Keratinocyte (primary cell): Measurements from ENCODE around the gene FREM1. TPM values are rescaled to one million over a fixed set of nuclear protein-coding genes. Genes with fewer than 3 reads are reported as not detected.

Experiments
- DNase-seq: peaks from one replicate; pipeline ENCODE4 v3.0.0-alpha.2; 2011; ENCODE audit warnings: low read depth, missing footprints, low spot score
- FAIRE-seq: peaks from 2 replicates; lab custom pipeline; 2011; peaks lifted over from hg19 to GRCh38; lab: Jason Lieb, UNC
- H2AFZ ChIP-seq: 2 replicates; pipeline ENCODE4 v1.6.0; 2012; ENCODE audit warnings: low read length, control low read depth, inconsistent platforms; ENCODE audit not compliant: control insufficient read depth
- H3K27ac ChIP-seq: 2 replicates; pipeline ENCODE4 v1.5.1; 2011; ENCODE audit warnings: low read length; ENCODE audit not compliant: control insufficient read depth, insufficient read depth
- H3K27me3 ChIP-seq: 3 replicates; pipeline ENCODE4 v1.6.0; 2011; ENCODE audit warnings: low read length; ENCODE audit not compliant: control insufficient read depth, insufficient read depth; ENCODE audit errors: extremely low read depth
- H3K36me3 ChIP-seq, 2 experiments: 2 replicates in 1 of 2; 3 replicates in 1 of 2; pipeline ENCODE4 v1.5.1; 2011; ENCODE audit warnings: low read length in 2 of 2, mild to moderate bottlenecking in 1 of 2; ENCODE audit not compliant: control insufficient read depth in 2 of 2, insufficient read depth in 2 of 2; ENCODE audit errors: extremely low read depth in 1 of 2
- H3K4me1 ChIP-seq: 3 replicates; pipeline ENCODE4 v1.5.1; 2011; ENCODE audit warnings: low read length; ENCODE audit not compliant: control insufficient read depth, insufficient read depth; ENCODE audit errors: extremely low read depth
- H3K4me2 ChIP-seq: 3 replicates; pipeline ENCODE4 v1.6.0; 2011; ENCODE audit warnings: low read depth, low read length; ENCODE audit not compliant: control insufficient read depth, insufficient read depth; ENCODE audit errors: extremely low read depth
- H3K4me3 ChIP-seq, 3 experiments: fragments of 200-600 bp in 1 of 3; sonication (generic) in 1 of 3; 2 replicates in 2 of 3; 3 replicates in 1 of 3; pipeline ENCODE4 v1.5.1; 2011 to 2016; ENCODE audit warnings: low read length in 3 of 3, mild to moderate bottlenecking in 3 of 3, control low read depth in 2 of 3, inconsistent platforms in 1 of 3, low read depth in 1 of 3, mixed read lengths in 1 of 3, mixed run types in 1 of 3, moderate library complexity in 1 of 3; ENCODE audit not compliant: control insufficient read depth in 2 of 3, insufficient read depth in 2 of 3; ENCODE audit errors: extremely low read depth in 1 of 3
- H3K79me2 ChIP-seq: 2 replicates; pipeline ENCODE4 v1.6.0; 2012; ENCODE audit warnings: low read length; ENCODE audit not compliant: control insufficient read depth, insufficient read depth
- H3K9ac ChIP-seq: 3 replicates; pipeline ENCODE4 v1.6.0; 2011; ENCODE audit warnings: low read length; ENCODE audit not compliant: control insufficient read depth, insufficient read depth; ENCODE audit errors: extremely low read depth
- H3K9me1 ChIP-seq: 3 replicates; pipeline ENCODE4 v1.6.0; 2011; ENCODE audit warnings: low read length; ENCODE audit not compliant: control insufficient read depth, insufficient read depth; ENCODE audit errors: extremely low read depth
- H3K9me3 ChIP-seq: 2 replicates; pipeline ENCODE4 v1.5.1; 2012; ENCODE audit warnings: low read depth, low read length; ENCODE audit not compliant: control insufficient read depth
- H4K20me1 ChIP-seq: 3 replicates; pipeline ENCODE4 v1.6.0; 2011; ENCODE audit warnings: low read length; ENCODE audit not compliant: control insufficient read depth, insufficient read depth; ENCODE audit errors: extremely low read depth
- EZH2 ChIP-seq: IDR thresholded peaks from one replicate; pipeline ENCODE4 v1.6.1; 2012; ENCODE audit warnings: inconsistent platforms, mild to moderate bottlenecking, low read length, moderate library complexity
- dilution Hi-C: fragments of 300-500 bp; cut with MboI; formaldehyde crosslinking; loops from one replicate; pipeline ENCODE4 v1.7.0; 2020; ENCODE audit warnings: low sequenced_read_pairs; ENCODE audit not compliant: extremely low pct_ligation_motif_present
- polyA plus RNA-seq, 5 experiments: library from polyadenylated mRNA; depleted of rRNA in 3 of 5; stranded (reverse) in 3 of 5; stranded (forward) in 1 of 5; unstranded in 1 of 5; fragments of >200 nt; gene quantifications; 1 replicate in 1 of 5; 2 replicates in 3 of 5; 3 replicates in 1 of 5; pipeline versions ENCODE4 v1.2.1 to v1.2.3, GENCODE V29; 2011 to 2012; ENCODE audit warnings: missing spikeins in 2 of 5, low read depth in 1 of 5, low replicate concordance in 1 of 5
- TF ChIP-seq, protein P1 (sequence below), 3 experiments: IDR thresholded peaks in 1 of 3; conservative IDR thresholded peaks in 1 of 3; optimal IDR thresholded peaks in 1 of 3; 2 replicates in 2 of 3; 3 replicates in 1 of 3; pipeline versions ENCODE3 to v1.5.1; 2011; ENCODE audit warnings: low read length in 3 of 3, mild to moderate bottlenecking in 3 of 3, moderate library complexity in 2 of 3, control low read depth in 1 of 3, inconsistent platforms in 1 of 3; ENCODE audit not compliant: insufficient read depth in 2 of 3; ENCODE audit errors: extremely low read depth in 1 of 3

The FREM1 gene
- polyA plus RNA-seq, 1 donor (not counting 4 experiments of a cell fraction or from before 2014, with no cell fraction given) = under 0.01 TPM

DNA sequence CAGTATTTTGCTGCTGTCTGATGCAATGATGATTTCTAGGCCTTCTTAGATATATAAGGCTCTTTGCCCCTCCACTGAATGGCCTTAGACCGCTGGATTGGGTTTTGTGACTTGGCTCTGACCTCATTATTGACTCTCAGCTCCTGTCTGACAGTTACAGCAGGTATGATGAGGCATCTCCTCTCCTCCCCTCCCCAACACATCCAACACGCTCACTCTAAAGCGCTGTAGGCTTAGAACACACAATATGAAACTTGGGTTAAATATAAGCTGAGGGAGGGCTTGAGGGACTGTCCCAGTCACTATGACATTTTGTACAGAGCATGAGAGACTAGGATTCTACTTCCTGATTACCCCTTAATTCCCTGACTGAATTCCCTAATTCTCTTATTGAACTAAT lies 168.9 kb downstream of the FREM1 start:
- Histone ChIP-seq H4K20me1 (no peaks in the 10 kb centered on the region), H3K9me3 (no peaks in the 10 kb centered on the region), H3K27ac (no peak overlapping the region), H2AFZ (no peak overlapping the region), H3K4me3 (no peak overlapping the region), H3K27me3 (no peaks in the 10 kb centered on the region), H3K4me1 (peaks cover under 1% of the 10 kb centered on the region), H3K36me3 (no peaks in the 10 kb centered on the region), H3K79me2 (no peaks in the 10 kb centered on the region), H3K9me1 (no peaks in the 10 kb centered on the region), H3K4me2 (no peak overlapping the region), H3K9ac (no peak overlapping the region)
- FAIRE-seq = no peak
- dilution Hi-C loops = no loop called here
- no peak for DNase-seq
- no peak for TF ChIP-seq EZH2
- TF ChIP-seq, protein P1, sequence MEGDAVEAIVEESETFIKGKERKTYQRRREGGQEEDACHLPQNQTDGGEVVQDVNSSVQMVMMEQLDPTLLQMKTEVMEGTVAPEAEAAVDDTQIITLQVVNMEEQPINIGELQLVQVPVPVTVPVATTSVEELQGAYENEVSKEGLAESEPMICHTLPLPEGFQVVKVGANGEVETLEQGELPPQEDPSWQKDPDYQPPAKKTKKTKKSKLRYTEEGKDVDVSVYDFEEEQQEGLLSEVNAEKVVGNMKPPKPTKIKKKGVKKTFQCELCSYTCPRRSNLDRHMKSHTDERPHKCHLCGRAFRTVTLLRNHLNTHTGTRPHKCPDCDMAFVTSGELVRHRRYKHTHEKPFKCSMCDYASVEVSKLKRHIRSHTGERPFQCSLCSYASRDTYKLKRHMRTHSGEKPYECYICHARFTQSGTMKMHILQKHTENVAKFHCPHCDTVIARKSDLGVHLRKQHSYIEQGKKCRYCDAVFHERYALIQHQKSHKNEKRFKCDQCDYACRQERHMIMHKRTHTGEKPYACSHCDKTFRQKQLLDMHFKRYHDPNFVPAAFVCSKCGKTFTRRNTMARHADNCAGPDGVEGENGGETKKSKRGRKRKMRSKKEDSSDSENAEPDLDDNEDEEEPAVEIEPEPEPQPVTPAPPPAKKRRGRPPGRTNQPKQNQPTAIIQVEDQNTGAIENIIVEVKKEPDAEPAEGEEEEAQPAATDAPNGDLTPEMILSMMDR (optimal IDR thresholded peaks at IDR 0.05 in 1 of 3, IDR thresholded peaks at IDR 0.05 in 1 of 3, conservative IDR thresholded peaks at IDR 0.05 in 1 of 3; ENCODE audit: extremely low read depth in 1 of 3, insufficient read depth in 2 of 3, low read length in 3 of 3) = no peak

DNA sequence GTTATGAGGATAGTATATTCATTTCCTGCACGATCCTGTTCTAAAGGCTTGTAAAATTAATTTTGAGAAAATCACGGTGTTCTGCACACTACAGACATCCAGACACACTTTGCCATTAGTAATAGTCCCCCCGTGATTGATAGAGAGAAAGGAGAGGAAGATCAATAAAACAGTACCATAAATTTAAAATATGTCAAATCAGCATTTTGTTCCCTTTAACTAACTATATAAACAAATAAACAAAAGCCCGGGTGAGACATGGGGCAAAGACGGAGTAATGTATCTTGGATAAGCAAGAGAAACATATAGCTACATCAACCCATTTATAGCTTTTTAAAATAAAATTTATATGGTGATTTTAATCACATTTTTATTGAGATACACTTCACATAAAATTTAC lies 177.1 kb downstream of the FREM1 start:
- dilution Hi-C loops = no loop called here
- Histone ChIP-seq H4K20me1 (no peaks in the 10 kb centered on the region), H3K27ac (no peak overlapping the region), H3K4me2 (no peak overlapping the region), H3K79me2 (no peaks in the 10 kb centered on the region), H3K9ac (no peak overlapping the region), H3K9me3 (no peaks in the 10 kb centered on the region), H3K27me3 (no peaks in the 10 kb centered on the region), H3K4me1 (no peaks in the 10 kb centered on the region), H3K9me1 (no peaks in the 10 kb centered on the region), H3K36me3 (no peaks in the 10 kb centered on the region), H2AFZ (no peak overlapping the region), H3K4me3 (no peak overlapping the region)
- FAIRE-seq = no peak
- DNase-seq = no peak
- TF ChIP-seq EZH2 = no peak
- TF ChIP-seq, protein P1 (optimal IDR thresholded peaks at IDR 0.05 in 1 of 3, IDR thresholded peaks at IDR 0.05 in 1 of 3, conservative IDR thresholded peaks at IDR 0.05 in 1 of 3; ENCODE audit: extremely low read depth in 1 of 3, insufficient read depth in 2 of 3, low read length in 3 of 3) = no peak
